ENCODE measurements around the gene UNC13A.
"Not testable (repeated sequence)": the region's sequence is repeated elsewhere in the genome, so short reads cannot be mapped to it uniquely, and the experiment has no call there.

Gene UNC13A

DNA sequence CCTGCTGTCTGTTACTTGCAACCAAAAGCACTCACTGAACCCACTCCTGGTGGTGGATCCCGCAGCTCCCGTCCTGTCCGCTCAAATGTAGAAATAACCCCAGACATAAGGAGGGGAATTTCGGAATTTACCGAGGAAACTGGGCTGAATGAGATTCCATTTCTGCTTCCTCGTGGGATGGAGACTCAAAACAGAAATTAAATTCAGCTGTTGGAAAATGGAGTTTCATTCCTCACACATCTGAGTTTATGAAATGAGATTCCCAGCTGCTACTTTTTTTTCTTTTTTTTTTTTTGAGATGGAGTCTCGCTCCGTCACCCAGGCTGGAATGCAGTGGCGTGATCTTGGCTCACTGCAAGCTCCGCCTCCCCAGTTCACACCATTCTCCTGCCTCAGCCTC, 88.4 kb downstream of the UNC13A start:
- DNase-seq: no peak

DNA sequence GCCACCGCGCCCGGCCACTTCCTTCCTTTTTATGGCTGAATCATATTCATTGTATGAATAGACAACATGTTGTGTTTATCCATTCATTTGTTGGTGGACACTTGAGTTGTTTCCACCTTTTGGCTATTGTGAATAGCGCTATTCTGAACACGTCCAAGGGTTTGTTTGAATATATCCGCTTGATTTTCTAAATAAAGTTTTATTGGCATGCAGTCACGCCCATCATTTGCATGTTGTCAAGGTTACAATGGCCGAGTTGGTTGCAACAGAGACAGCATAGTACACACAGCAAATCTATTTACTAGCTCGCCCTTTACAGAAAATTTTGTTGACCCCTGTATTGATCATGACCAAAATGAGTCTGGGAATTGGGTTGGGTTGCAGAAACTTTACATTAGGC, 89.2 kb downstream of the UNC13A start:
- DNase-seq: no peak

DNA sequence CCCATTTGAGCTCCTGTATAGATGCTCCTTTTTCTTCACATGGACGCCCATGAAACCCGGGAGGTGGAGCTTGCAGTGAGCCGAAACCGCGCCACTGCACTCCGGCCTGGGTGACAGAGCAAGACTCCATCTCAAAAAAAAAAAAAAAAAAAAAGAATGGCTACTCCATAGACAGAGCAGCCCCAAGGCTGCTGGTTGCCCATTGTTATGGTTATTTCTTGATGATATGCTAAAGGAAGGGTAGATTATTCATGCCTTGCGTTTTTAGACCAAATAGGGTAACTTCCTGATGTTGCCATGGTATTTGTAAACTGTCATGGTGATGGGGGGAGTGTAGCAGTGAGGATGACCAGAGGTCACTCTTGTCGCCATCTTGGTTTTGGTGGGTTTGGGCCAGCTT, 90.1 kb downstream of the UNC13A start:
- DNase-seq: not testable (repeated sequence)

DNA sequence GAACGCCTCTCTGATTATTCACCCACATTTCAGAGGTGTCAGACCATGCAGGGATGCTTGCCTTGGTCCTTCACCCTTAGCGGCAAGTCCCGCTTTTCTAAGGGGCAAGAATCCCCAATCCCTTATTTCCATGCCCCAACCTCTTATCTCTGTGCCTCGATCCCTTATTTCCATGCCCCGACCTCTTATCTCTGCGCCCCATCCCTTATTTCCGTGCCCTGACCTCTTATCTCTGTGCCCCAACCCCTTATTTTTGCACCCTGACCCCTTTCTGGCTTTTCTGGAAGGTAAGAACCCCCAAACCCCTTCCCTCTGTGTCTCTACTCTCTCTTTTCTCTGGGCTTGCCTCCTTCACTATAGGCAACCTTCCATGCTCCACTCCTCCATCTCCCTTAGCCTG, 93.9 kb downstream of the UNC13A start:
- not testable (repeated sequence) for DNase-seq

DNA sequence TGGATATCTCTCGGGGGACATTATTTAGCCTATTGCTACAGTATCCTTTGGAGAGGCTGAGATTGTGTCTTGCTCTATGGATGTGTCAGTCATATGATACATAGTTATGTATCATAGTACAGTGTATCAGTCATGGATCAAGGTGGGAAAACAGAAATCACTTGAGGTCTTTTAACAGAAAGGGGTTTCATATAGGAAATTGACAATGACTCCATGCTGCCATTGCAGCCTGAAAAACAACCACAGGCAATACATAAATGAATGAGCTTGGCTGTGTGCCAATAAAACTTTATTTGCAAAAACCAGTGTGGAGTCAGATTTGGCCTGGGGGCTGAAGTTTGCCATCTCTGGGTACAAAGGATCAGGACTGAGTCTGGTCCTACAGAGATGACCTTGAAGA, 97.3 kb downstream of the UNC13A start:
- DNase-seq: no peak

DNA sequence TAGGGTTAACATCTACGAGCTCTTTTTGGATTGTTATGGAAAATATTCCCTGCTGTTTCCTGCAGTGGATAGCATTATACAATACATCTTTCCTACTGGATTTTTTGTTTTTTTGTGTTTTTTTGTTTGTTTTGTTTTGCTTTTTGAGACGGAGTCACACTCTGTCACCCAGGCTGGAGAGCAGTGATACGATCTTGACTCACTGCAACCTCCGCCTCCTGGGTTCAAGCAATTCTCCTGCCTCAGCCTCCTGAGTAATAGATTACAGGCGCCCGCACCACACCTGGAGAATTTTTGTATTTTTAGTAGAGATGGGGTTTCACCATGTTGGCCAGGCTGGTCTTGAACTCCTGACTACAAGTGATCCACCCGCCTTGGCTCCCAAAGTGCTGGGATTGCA, 102.8 kb downstream of the UNC13A start:
- DNase-seq: not testable (repeated sequence)

DNA sequence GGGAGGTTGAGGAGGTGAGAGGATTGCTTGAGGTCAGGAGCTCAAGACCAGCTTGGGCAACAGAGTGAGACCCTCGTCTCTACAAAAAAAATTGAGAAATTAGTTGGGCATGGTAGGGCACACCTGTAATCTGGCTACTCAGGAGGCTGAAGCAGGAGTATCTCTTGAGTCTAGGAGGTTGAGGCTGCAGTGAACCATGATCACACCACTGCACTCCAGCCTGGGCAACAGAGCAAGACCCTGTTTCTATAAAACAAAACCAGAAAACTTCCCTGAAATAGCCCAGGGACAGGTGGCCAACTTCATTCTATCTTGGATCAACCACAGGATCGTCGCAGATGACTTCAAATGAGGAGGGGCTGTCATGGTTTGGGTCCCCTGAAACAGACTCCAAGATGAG, 104.0 kb downstream of the UNC13A start:
- no peak for DNase-seq

DNA sequence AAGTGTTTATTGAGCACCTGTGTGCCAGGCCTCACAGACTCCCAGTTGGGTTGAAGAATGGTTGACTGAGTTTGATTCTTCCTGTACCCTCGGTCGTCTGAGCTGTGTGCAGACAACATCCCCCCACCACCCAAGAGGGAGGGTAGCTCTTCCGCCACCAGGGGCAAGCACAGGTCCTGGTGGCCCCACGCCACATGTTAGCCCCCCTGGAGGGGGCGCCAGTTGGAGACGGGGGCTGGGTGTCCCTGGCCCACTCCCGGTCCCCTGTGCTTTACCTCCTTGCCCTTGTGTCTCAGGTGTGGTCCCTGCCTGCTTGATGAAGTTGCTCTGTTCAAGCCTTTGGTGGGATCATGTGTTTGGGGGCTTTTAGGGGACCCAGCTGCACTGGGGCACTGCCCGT, 105.5 kb downstream of the UNC13A start:
- no peak for DNase-seq

DNA sequence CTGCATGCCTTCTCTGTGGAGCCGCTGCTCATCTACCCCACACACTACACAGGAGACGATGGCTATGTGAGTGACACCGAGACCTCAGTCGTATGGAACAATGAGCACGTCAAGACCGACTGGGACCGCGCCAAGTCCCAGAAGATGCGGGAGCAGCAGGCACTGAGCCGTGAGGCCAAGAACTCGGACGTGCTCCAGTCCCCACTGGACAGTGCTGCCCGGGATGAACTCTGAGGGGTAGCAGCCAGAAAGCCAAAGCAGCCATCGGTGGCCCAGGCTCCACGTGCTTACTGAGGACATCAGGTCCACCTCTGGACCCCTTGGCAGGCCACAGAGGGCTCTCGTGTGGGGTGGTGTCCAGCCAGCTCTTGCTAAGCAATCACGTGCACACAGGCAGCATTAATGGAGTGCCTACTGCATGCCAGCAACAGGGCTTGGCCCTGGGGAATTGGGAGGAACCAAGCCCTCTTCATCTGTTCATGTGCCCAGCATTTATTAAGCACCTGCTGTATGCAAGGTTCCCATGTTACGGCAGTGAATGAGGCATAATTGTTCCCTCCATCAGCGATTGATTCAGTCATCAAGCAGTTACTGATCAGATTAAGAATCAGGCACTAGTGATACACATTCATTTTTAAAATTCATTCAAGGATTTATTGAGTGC, 106.8 kb downstream of the UNC13A start:
- DNase-seq: no peak

DNA sequence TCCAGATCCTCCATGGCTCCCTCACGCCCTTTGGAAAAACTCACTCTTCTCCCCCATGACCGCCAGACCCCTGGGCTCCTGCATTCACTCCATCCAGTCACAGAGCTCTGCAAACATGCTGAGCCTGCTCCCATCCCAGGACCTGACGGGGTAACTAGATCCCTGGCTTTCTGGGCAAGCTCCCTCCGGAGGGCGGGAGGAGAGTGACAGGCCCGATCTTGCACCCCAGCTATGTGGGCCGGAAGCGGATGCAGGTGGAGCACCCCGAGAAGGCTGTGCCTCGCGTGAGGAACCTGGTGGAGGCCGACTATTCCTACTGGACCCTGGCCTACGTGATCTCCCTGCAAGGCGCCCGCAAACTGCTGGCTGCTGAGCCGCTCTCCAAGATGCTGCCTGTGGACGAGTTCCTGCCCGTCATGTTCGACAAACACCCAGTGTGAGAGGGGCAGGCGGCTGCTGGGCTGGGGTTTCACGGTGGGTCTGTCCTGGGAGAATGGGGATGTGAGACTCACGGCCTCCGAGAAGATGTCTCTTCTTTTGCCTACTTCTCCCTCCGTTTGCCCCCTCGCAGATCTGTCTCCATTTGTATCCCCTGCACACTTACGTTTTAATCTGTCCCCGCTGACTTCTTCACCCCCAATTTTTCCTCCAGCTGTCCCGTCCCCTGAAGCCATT, 107.5 kb downstream of the UNC13A start:
- DNase-seq: no peak

DNA sequence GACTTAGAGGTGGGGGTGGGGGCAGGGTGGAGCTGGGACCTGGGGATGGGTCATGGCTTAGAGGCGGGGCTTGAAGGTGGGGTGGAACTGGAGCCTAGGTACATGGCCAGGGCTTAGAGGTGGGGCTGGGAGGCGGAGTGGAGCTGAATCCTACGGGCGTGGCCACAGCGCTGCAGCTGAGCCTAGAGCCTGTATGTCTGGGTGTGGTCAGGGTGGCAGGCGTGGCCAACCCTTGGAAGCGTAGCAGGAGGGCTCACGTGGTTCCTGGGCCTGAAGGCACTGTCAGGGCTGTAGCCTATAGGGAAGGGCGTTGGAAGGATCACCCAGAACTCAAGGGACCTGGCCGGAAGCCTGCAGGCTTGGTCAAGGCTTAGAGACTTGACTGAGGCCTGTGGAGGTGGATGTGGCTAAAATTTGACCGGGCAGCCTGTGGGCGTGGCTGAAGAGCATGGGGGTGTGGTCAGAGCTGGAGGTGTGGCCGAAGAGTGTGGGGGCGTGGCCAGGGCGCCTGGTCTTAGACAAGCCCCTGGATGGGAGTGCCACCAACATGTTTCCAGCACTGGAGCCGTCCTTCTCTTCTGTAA, 108.4 kb downstream of the UNC13A start:
- no peak for DNase-seq

DNA sequence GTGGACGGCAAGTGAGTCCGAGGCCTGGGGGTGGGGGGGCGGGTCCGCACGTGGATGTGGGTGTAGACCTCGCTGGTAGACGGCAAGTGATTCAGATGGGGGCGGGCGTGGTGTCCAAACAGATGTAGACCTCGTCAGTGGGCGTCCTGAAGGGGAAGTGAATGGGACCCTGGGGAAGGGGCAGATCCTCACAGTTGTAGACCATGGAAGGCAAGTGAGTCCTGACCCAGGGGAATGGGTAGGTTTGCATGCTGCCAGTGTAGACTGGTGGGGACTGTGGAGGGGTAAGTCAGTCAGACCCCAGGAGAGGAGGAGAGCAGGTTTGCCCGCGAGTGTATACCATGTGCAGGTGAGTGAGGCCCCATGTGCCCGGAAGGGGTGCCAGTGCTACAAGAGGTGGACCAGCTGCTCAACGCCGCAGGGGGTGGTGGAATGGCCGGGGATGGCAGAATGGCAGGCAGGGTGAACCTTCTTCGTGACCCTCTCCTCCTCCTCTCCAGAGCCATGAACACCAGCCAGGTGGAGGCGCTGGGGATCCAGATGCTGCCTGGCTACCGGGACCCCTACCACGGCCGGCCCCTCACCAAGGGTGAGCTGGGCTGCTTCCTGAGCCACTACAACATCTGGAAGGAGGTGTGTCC, 110.6 kb downstream of the UNC13A start:
- no peak for DNase-seq

DNA sequence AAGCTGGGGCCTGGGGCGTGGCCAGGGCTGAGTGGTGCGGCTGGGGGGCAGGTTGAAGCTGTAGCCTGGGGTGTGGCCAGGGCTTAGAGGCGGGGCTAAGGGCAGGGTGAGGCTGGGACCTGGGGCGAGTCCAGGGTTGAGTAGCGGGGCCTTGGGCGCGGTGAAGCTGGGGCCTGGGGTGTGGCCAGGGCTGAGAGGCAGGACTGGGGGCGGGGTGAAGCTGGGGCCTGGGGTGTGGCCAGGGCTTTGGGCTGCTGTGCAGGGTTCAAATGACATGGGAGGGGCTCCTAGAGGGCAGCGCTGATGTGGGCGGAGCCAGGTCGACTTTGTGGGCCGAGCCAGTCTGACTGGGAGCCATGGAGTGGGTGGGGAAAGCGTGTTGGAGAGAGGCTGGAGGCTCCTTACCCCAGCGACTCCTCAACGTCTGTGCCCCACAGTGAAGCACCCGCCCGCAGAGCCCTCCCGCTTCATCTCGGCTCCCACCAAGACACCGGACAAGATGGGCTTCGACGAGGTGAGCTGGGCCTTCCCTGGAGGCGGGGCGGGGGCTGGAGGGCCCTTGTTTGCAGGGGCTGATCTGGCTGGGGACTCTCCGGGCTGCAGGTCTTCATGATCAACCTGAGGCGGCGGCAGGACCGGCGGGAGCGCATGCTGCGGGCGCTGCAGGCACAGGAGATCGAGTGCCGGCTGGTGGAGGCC, 111.2 kb downstream of the UNC13A start:
- DNase-seq: no peak

DNA sequence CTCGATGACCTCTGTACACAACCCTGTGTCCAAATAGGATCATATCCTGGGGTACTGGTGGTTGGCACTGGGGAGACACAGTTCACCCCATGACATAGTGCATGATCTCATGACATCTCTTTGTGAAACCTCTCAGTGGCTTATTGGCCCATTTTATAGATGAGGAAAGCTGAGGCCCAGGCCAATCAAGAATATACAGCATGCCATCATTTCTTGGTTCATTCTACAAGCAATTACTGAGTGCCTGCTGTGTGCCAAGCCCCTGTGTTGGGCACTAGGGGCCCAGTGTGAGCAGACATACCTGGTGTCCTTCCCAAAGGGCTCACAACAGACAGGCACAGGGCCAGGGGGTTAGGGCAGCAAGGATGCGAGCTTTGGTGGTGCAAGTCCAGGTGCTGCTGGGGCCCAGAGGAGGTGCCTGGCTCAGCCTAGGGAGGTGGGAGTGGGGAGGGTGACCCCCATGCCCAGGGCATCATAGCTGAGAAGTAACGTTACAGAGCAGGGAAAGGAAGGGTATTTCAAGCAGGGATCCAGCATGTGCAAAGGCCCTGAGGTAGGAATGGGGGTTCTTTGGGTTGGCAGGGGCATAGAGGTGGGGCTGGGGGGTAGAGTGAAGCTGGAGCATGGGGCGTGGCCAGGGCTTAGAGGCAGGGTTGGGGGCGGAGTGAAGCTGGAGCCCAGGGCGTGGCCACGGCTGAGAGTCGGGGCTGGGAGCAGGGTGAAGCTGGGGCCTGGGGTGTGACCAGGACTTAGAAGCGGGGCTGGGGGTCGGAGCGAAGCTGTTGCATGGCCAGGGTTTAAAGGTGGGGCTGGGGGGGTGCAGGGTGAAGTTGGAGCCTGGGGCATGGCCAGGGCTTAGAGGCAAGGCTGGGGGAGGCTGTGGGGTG, 112.0 kb downstream of the UNC13A start:
- no peak for DNase-seq

DNA sequence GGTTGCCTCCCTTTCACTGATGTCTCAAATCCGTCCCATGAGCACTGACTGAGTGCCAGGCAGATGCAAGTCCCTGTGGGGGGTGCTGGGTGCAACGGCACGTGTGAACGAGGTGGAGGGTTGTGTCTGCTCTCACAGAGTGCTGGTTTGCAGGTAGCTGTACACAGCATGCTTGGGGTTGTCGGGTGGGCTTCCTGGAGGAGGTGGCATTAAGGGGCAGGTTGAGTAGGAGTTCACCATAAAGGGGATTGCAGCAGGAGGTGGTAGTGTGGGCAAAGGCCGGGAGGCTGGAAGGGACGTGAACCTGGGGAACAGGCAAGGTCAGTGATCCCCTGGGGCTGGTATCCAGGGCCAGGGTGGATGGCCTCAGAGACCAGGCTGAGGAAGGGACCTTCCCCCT, 115.5 kb downstream of the UNC13A start:
- no peak for DNase-seq

DNA sequence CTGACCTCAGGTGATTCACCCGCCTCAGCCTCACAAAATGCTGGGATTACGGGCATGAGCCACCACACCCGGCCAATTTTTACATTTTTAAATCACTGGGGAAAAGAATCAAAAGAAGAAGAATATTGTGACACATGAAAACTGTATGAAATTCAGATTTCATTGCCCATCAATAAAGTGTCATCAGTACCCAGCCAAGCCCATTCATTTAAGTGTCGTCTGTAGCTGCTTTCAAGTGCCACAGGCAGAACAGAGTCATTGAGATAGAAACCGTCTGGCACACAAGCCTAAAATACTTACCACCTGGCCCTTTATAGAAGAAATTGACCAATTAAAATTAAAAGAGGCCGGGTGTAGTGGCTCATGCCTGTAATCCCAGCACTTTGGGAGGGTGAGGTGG, 117.4 kb downstream of the UNC13A start:
- no peak for DNase-seq

DNA sequence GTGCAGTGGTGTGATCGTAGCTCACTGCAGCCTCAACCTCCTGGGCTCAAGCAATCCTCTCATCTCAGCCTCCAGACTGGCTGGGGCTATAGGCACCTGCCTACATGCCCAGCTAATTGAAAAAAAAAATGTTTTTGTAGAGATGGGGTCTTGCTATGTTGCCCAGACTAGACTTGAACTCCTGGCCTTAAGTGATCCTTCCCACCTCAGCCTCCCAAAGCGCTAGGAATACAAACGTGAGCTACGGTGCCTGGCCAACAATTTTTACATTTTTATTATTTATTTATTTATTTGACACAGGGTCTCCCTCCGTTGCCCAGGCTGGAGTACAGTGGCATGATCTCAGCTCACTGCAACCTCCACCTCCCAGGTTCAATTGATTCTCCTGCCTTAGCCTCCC, 117.9 kb downstream of the UNC13A start:
- DNase-seq: not testable (repeated sequence)

DNA sequence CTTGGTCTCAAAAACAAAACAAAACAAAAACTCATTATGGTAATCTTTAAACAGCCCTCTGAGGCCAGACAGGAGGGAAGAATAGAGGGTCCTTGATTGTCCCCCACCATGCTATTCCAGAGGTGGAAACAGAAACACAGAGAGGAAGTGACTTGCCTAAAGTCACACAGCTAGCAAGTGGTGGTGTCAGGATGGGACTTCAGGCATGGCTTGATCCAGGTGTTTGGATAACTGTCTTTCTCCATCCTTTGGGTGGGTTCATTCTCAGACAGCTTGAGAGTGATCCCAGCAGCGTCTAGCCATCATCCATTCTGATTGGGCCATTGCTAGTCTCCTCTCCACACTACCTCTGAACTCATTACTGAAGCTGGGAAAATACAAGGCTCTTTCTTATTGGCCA, 120.2 kb downstream of the UNC13A start:
- DNase-seq: no peak

DNA sequence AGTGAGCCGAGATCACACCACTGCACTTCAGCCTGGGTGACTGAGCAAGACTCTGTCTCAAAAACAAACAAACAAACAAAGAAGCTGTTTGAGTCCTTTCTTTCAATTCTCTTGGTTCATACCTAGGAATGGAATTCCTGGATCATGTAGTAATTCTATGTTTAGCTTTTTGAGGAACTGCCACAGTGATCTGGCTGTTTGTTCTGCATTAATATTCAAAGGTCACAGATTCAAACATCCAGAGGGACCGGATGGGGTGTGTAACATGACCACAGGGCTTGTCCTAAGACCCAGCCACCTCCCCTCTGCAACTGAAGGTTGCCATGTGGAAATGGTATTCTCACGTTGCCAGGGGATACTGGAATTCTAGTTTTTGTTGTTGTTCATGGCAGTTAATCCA, 122.5 kb downstream of the UNC13A start:
- no peak for DNase-seq

DNA sequence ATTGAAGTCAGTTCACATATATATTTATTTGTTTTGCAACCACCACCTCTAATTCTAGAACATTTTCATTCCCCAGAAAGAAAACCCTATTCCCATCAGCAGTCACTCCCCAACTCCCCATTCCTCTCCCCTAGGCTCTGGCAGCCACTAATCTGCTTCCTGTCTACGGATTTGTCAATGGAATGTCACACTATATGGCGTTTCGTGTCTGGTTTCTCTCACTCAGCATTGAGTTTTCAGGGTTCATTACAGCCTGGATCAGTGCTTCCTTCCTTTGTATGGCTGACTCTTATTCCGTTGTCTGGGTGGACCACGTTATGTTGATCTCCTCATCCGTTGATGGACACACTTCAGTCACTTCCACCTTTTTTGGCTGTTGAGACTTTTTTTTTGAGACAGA, 123.4 kb downstream of the UNC13A start:
- DNase-seq: no peak

DNA sequence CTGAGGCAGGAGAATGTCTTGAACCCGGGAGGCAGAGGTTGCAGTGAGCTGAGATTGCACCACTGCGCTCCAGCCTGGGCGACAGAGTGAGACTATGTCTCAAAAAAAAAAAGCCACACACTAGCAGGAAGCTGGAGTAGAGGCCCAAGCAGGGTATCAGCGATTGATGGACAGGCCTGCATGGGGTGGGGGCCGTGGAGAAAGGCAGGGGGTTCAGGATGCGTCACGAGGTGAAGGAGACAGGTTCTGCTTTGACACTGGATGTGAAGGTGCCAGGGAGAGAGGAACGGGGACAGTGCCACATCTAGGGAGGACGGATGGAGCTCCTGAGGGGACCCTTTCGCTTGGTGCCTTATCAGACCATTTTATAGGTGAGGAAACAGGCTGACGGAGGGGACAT, 125.6 kb downstream of the UNC13A start:
- DNase-seq: no peak

DNA sequence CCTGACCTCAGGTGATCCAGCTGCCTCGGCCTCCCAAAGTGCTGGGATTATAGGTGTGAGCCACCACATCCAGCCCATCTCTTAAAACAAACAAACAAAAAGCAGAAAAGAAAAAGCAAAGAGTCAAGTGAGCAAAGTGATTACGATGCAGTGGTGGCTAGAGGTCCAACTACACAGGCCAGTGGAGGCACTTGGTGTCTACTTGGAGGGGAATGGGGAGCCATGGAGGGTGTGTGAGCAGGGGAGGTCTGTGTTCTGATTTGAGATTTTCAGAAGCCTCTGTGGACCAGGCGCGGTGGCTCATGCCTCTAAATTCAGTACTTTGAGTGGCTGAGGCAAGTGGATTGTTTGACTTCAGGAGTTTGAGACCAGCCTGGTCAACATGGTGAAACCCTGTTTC, 126.1 kb downstream of the UNC13A start:
- no peak for DNase-seq
